Spleen (tissue), 11 donors: ENCODE results near the gene ARFGEF3. TPM values are rescaled to one million over a fixed set of nuclear protein-coding genes. Genes with fewer than 3 reads are reported as not detected.

Experiments
- DNase-seq: peaks from one replicate; pipeline ENCODE4 v3.0.0-alpha.2; 2020
- H3K27ac ChIP-seq, 8 donors: fragments of 200-600 bp; sonication (generic) in 7 of 8; 1 replicate in 4 of 8; 2 replicates in 4 of 8; pipeline versions ENCODE4 v1.5.0 to v1.8.0; 2016 to 2021; ENCODE audit warnings: inconsistent platforms in 4 of 8, mild to moderate bottlenecking in 4 of 8, moderate library complexity in 1 of 8
- H3K27me3 ChIP-seq, 7 donors: fragments of 200-600 bp; sonication (generic) in 6 of 7; replicated peaks in 1 of 7; 1 replicate in 4 of 7; 2 replicates in 3 of 7; pipeline versions ENCODE4 v1.5.0 to v1.8.0; 2016 to 2021; ENCODE audit warnings: inconsistent platforms in 3 of 7, mild to moderate bottlenecking in 1 of 7
- H3K36me3 ChIP-seq, 6 donors: fragments of 200-600 bp; sonication (generic) in 5 of 6; 1 replicate in 4 of 6; 2 replicates in 2 of 6; pipeline versions ENCODE4 v1.5.0 to v1.8.0; 2016 to 2021; ENCODE audit warnings: inconsistent platforms in 2 of 6
- H3K4me1 ChIP-seq, 6 donors: fragments of 200-600 bp; sonication (generic) in 5 of 6; 1 replicate in 3 of 6; 2 replicates in 3 of 6; pipeline versions ENCODE4 v1.5.0 to v1.8.0; 2016 to 2021; ENCODE audit warnings: inconsistent platforms in 3 of 6
- H3K4me3 ChIP-seq, 8 donors: fragments of 200-600 bp; sonication (generic) in 7 of 8; 1 replicate in 4 of 8; 2 replicates in 4 of 8; pipeline versions ENCODE4 v1.5.0 to v1.8.0; 2016 to 2021; ENCODE audit warnings: inconsistent platforms in 4 of 8, mild to moderate bottlenecking in 4 of 8, moderate library complexity in 2 of 8
- H3K9me3 ChIP-seq, 8 donors: fragments of 200-600 bp; sonication (generic) in 7 of 8; 1 replicate in 4 of 8; 2 replicates in 4 of 8; pipeline versions ENCODE4 v1.5.0 to v1.8.0; 2016 to 2021; ENCODE audit warnings: inconsistent platforms in 4 of 8
- POLR2A ChIP-seq, 3 donors: fragments of 450-650 bp; IDR thresholded peaks; one replicate each; pipeline ENCODE4 v1.5.1; 2017; ENCODE audit warnings: antibody characterized with exemption in 3 of 3, mild to moderate bottlenecking in 1 of 3
- POLR2AphosphoS5 ChIP-seq, 3 donors: sonication (generic); formaldehyde crosslinking; IDR thresholded peaks; one replicate each; pipeline ENCODE4 v1.5.1; 2017; ENCODE audit warnings: antibody characterized with exemption in 3 of 3
- WGBS, 5 donors: extraction: QIAGEN DNeasy Blood & Tissue Kit in 3 of 5; methylation state at CpG; one replicate each; pipeline versions ENCODE4 v1.1.5 to v1.1.7; 2013 to 2018; 5-methylcytosine and 5-hydroxymethylcytosine counted together
- intact Hi-C: fragments of 100-400 bp; cut with DNase I; formaldehyde crosslinking; loops from one replicate; pipeline ENCODE4 v1.15.0; 2023; ENCODE audit warnings: low total_unique reads
- polyA plus RNA-seq, 3 donors: library from polyadenylated mRNA; stranded (reverse); fragments of 200-250 nt; gene quantifications; one replicate each; pipeline ENCODE4 v1.2.1, GENCODE V29; 2013
- total RNA-seq, 7 donors: library from RNA; depleted of rRNA in 3 of 7; stranded (reverse); fragments of >200 nt in 3 of 7; fragmentation: NEBNext Ultra II Directional in 4 of 7; extraction: Animal tissue kit (Norgen Biotek cat#: 25700) in 4 of 7; gene quantifications; one replicate each; pipeline versions ENCODE4 v1.1.0 to v1.2.1, GENCODE V29; 2016 to 2021
- TF ChIP-seq, protein P1 (sequence below), 11 experiments: fragments of 200-600 bp in 7 of 11; fragments of 450-650 bp in 4 of 11; sonication (generic) in 4 of 11; IDR thresholded peaks in 8 of 11; conservative IDR thresholded peaks in 3 of 11; 1 replicate in 7 of 11; 2 replicates in 4 of 11; pipeline versions ENCODE4 v1.4.0 to v1.8.0; 2016 to 2021; ENCODE audit warnings: antibody characterized with exemption in 11 of 11, inconsistent platforms in 4 of 11, mild to moderate bottlenecking in 1 of 11
- donor health status: healthy with polysubstance abuse.
- donor health status: DM: no; HTN: no; CAD: no; lungs with moderate emphysema.
- donor health status: DM: no; HTN: no; CAD: no.
- donor health status: Bipolar disorder and iron deficiency.
- donor health status: healthy.
- donor health status: DM: no; HTN: no; CAD: no.
- donor health status: DM: yes; HTN: yes; CAD: no.

Gene ARFGEF3
- total and polyA plus RNA-seq, 10 donors, result 0.09 to 3.1 (median 1.7) TPM

DNA sequence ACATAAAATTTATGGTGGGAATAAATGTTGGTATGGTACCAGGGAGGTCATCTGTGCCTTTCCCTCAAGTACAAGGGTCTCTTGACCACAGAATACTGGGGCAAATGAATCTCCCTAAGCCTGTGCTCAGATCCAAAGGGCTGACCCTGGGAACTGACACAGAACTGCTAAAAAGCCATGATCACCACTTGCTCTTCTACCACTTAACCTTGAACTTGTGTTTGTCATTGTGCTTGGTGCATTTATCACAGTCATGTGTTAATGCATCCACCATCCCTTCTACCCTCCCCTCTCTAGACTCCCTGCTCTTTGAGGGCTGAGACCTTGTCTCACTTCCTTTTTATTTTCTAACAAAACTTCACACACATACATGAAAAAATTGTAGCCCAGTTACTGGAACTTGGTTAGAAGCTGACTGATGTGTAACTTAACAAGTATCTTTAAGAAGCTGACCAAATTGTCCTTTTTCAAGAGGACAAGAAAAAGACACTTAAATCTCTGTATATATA, 102.7 kb downstream of the ARFGEF3 start:
- no peaks in the 10 kb centered on the region for H3K4me1 ChIP-seq
- H3K27me3 ChIP-seq, result peaks cover 0 to 20% (median 0%) of the 10 kb centered on the region in 7 donors
- H3K36me3 ChIP-seq, result no peaks in the 10 kb centered on the region
- H3K4me3 ChIP-seq, result no peak overlapping the region
- intact Hi-C loops, result no loop called here
- H3K27ac ChIP-seq, result no peak overlapping the region
- DNase-seq, result no peak
- no peak for TF ChIP-seq POLR2AphosphoS5 (IDR thresholded peaks at IDR 0.05)
- TF ChIP-seq, protein P1, sequence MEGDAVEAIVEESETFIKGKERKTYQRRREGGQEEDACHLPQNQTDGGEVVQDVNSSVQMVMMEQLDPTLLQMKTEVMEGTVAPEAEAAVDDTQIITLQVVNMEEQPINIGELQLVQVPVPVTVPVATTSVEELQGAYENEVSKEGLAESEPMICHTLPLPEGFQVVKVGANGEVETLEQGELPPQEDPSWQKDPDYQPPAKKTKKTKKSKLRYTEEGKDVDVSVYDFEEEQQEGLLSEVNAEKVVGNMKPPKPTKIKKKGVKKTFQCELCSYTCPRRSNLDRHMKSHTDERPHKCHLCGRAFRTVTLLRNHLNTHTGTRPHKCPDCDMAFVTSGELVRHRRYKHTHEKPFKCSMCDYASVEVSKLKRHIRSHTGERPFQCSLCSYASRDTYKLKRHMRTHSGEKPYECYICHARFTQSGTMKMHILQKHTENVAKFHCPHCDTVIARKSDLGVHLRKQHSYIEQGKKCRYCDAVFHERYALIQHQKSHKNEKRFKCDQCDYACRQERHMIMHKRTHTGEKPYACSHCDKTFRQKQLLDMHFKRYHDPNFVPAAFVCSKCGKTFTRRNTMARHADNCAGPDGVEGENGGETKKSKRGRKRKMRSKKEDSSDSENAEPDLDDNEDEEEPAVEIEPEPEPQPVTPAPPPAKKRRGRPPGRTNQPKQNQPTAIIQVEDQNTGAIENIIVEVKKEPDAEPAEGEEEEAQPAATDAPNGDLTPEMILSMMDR (IDR thresholded peaks at IDR 0.05 in 8 of 11, conservative IDR thresholded peaks at IDR 0.05 in 3 of 11), result no peak
- TF ChIP-seq POLR2A (IDR thresholded peaks at IDR 0.05), result no peak
- no peaks in the 10 kb centered on the region for H3K9me3 ChIP-seq

DNA sequence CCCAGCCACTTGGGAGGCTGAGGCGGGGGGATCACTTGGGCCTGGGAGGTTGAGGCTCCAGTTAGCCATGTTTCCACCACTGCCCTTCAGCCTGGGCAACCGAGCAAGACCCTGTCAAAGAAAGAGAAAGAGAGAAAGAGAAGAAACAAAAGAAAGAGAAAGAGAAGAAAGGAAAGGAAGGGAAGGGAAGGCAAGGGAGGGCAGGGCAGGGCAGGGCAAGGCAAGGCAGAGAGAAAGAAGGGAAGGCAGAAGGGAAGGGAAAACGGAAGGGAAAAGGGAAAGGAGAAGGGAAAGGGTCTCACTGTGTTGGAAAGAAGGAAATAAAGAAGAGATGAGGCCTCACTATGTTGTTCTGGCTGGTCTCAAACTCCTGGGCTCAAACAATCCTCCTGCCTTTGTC, 104.4 kb downstream of the ARFGEF3 start:
- Histone ChIP-seq H3K9me3 (no peaks in the 10 kb centered on the region), H3K36me3 (no peaks in the 10 kb centered on the region), H3K4me1 (no peaks in the 10 kb centered on the region), H3K4me3 (no peak overlapping the region), H3K27me3 (peaks cover 0 to 25% (median 0%) of the 10 kb centered on the region in 7 donors), H3K27ac (no peak overlapping the region)
- intact Hi-C loops, result no loop called here
- DNase-seq, result no peak
- WGBS, 5 donors, result 80 to 97% (median 84%) methylated on average over 3 of the region's 3 CpGs
- TF ChIP-seq, protein P1 (IDR thresholded peaks at IDR 0.05 in 8 of 11, conservative IDR thresholded peaks at IDR 0.05 in 3 of 11), result no peak
- TF ChIP-seq POLR2A (IDR thresholded peaks at IDR 0.05), result no peak
- no peak for TF ChIP-seq POLR2AphosphoS5 (IDR thresholded peaks at IDR 0.05)

DNA sequence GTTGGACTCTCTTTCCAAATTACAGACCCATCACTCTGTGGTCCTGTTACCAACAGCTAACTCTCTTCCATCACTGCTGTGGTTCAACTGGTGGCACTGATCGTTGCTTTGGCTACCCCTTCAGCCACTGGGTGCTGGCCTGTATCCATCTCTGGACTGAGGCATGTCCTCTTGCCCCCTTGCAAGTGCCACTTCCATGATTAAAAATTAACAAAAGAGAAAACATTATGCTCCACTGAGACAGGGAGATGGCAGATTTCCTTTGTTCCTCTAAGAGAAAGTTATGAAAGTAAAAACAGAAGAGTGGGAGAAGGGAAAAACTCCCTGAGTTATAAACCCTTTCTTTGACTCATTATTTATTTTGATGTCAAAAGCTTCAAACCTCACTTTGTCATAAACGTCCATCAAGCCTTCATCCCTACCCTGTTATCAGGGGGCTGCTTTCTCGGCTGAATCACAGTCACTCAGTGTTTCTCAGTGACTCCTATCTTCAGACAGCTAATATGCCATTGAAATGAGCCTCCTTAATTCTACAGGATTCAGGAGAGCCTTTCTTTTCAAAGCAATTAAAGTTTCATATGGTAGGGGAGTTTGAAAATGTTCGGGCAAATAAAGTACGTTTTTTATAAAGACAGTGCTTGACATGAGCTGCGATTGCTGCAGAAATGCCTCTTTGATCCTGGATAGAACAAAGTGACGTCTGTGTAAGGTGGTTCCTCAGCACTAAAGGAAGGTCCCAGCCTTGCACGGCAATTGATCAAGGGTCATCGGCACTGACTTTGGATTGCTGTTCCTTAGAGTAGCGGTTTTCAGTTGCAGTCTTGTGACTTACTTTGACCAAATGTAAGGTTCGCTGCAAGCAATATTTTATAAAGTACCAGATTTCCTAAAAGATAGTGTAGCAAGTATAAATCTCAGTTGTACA, 106.5 kb downstream of the ARFGEF3 start:
- Histone ChIP-seq H3K4me3 (no peak overlapping the region), H3K4me1 (no peaks in the 10 kb centered on the region), H3K36me3 (no peaks in the 10 kb centered on the region), H3K27ac (no peak overlapping the region), H3K27me3 (peaks cover 0 to 19% (median 0%) of the 10 kb centered on the region in 7 donors), H3K9me3 (no peaks in the 10 kb centered on the region)
- TF ChIP-seq, protein P1 (IDR thresholded peaks at IDR 0.05 in 8 of 11, conservative IDR thresholded peaks at IDR 0.05 in 3 of 11), result no peak
- TF ChIP-seq POLR2AphosphoS5 (IDR thresholded peaks at IDR 0.05) (no peak), POLR2A (IDR thresholded peaks at IDR 0.05) (no peak)
- intact Hi-C loops, result no loop called here
- WGBS, 5 donors, result 82 to 90% (median 89%) methylated on average over 11 of the region's 11 CpGs
- no peak for DNase-seq

DNA sequence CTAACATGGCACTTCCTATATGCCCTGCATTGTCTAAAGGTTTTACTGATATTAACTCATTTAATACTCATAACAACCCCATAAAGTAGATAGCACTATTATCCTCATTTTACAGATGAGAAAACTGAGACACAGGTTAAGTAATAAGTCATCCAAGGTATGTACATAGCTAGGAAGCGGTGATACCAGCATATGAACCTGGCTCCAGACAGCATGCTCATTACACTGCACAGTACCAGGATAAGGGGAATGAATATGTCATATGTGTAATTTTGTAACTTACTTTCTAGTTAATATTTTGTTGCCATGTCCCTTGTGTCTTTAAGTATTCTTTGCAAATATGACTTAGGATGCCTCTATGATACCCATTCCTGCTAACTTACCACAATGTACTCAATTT, 109.7 kb downstream of the ARFGEF3 start:
- no peak overlapping the region for H3K4me3 ChIP-seq
- 92 to 98% (median 96%) methylated on average over 1 of the region's 1 CpG for whole genome bisulfite sequencing, 5 donors
- peaks cover 0 to 19% (median 0%) of the 10 kb centered on the region in 7 donors for H3K27me3 ChIP-seq
- H3K27ac ChIP-seq, result no peak overlapping the region
- H3K9me3 ChIP-seq, result no peaks in the 10 kb centered on the region
- no peaks in the 10 kb centered on the region for H3K36me3 ChIP-seq
- intact Hi-C loops, result no loop called here
- DNase-seq, result no peak
- TF ChIP-seq POLR2AphosphoS5 (IDR thresholded peaks at IDR 0.05), result no peak
- no peak for TF ChIP-seq POLR2A (IDR thresholded peaks at IDR 0.05)
- TF ChIP-seq, protein P1 (IDR thresholded peaks at IDR 0.05 in 8 of 11, conservative IDR thresholded peaks at IDR 0.05 in 3 of 11), result no peak
- H3K4me1 ChIP-seq, result no peaks in the 10 kb centered on the region
